Epithelial cell of proximal tubule (primary cell): ENCODE measurements around the gene ATP8A2. TPM values are rescaled to one million over a fixed set of nuclear protein-coding genes. Genes with fewer than 3 reads are reported as not detected.

Experiments
- DNase-seq: peaks from one replicate; pipeline ENCODE4 v3.0.0-alpha.2; 2011; ENCODE audit warnings: low read depth
- H3K4me3 ChIP-seq: 2 replicates; pipeline ENCODE4 v1.5.1; 2011; ENCODE audit warnings: low read depth, mild to moderate bottlenecking, low read length
- CTCF ChIP-seq: conservative IDR thresholded peaks from 2 replicates; pipeline ENCODE4 v1.5.1; 2012; ENCODE audit warnings: low read depth, mild to moderate bottlenecking, low read length
- total RNA-seq: library from RNA; depleted of rRNA; stranded (reverse); fragments of >200 nt; gene quantifications from 2 replicates; pipeline ENCODE4 v1.2.3, GENCODE V29; 2015

Gene ATP8A2
- total RNA-seq, 1 donor from 2014 or later = 2.2 TPM

GRCh38 chr13:25673711-25674110, 301.9 kb downstream of the ATP8A2 start:
- TF ChIP-seq CTCF = no peak
- no peak for DNase-seq

GRCh38 chr13:25674371-25674770, 302.6 kb downstream of the ATP8A2 start:
- DNase-seq = no peak
- TF ChIP-seq CTCF = no peak
- no peak overlapping the region for H3K4me3 ChIP-seq

More at GRCh38 chr13:25673711-25674110, 301.9 kb downstream of the ATP8A2 start:
- no peak overlapping the region for H3K4me3 ChIP-seq

- H3K4me3 ChIP-seq = no peak overlapping the region
- TF ChIP-seq CTCF = no peak
- no peak for DNase-seq
Measured at GRCh38 chr13:25675060-25675459, 303.3 kb downstream of the ATP8A2 start.

GRCh38 chr13:25677956-25678355, 306.2 kb downstream of the ATP8A2 start:
- no peak for DNase-seq
- no peak overlapping the region for H3K4me3 ChIP-seq
- no peak for TF ChIP-seq CTCF

GRCh38 chr13:25678398-25678797, 306.6 kb downstream of the ATP8A2 start:
- TF ChIP-seq CTCF = peak; percentile 39
- DNase-seq = no peak
- H3K4me3 ChIP-seq = no peak overlapping the region

GRCh38 chr13:25679159-25679558, 307.4 kb downstream of the ATP8A2 start:
- DNase-seq = no peak
- no peak overlapping the region for H3K4me3 ChIP-seq
- TF ChIP-seq CTCF = no peak

- no peak overlapping the region for H3K4me3 ChIP-seq
- no peak for DNase-seq
- TF ChIP-seq CTCF = no peak
Measured at GRCh38 chr13:25679936-25680335, 308.2 kb downstream of the ATP8A2 start.
